ENCODE data around the gene OOSP3.

The OOSP3 gene

DNA sequence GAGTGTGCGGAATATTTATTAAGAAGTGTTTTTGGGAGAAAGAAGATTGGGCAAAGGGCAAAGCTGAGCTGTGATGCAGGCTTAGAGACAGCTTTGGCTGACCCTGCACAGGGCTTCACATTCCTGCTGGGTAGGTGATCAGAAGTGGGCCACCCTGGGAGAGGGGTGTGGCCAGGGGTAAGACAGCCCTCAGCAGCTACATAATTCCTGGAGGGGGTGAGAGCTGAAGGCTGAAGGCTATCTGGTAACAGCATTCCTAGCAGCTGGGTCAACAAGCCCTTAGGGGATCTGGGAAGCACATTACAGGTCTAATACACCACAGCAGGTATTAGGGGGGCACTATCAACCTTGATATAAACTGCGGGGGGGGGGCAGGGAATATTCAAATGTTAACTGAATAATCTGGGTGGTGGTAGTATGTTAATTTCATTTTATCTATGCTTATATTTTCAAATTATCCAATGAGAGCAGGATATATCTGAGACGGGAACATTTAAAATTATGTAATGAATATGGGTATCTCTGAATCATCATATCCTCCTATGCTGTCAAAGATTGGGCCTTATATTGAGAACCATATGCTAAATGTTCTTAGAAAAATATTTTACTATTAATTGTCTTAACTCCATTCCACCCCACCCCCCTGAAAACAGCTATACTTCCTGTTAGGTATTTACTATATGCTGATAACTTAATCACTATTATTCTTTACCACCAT, 65.6 kb downstream of the OOSP3 start:
- no peak for DNase-seq (ENCODE audit: extremely low read depth in 1 of 2, low read depth in 1 of 2)

GRCh38 chr11:59944720-59945119, 66.1 kb downstream of the OOSP3 start:
- no peak for DNase-seq (ENCODE audit: extremely low read depth in 1 of 2, low read depth in 1 of 2)

Data from activated CD8-positive, alpha-beta memory T cell treated with anti-CD3 and anti-CD28 coated beads for 1 hour (primary cell).